ENCODE data around the gene FYN. TPM values are rescaled to one million over a fixed set of nuclear protein-coding genes. Genes with fewer than 3 reads are reported as not detected.

FYN gene
- total RNA-seq, 1 experiment from 2014 or later = 18.5 TPM

DNA sequence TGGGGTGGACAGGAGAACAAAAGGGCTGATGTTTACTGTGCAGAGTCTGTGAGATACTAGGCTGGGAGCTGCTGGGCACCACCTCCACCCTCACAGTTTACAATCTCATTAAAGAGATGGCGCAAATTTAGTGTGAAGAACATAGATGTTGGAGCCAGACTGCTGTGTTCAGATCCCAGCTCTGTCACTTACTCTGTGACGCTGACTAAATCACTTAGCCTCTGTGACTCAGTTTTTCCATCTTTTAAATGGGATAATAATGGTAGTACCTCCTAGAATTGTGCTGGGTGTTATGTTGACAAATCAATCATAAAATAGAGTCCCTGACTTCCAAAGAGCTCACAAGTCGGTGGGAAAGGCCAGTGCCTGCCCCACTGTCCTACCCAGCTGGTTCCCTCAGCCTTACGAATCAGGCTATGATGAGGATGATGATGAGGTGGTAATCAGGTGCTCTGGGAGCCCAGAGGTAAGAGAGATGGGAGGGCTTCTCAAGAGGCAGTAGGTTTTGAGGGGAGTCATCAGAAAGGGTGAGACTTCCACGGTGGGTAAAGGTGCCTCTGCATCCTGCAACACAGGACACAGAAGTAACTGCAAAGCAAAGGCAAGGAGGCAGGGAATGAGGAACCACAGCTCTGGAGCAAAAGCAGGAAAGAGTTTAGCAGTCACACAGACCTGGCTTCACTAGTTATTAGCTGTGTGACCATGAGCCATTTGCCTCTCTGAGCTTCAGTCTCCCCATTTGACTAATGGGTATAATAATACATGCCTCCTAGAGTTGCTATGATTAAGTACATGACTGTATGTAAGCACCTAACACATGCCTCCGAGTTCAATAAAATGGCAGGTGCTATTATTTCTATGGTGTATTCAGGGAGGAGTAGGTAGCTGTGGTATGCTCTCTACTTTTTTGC lies 8.9 kb downstream of the FYN start:
- Histone ChIP-seq H4K20me1 (ENCODE audit: insufficient read depth) (no peaks in the 10 kb centered on the region), H3K27ac (ENCODE audit: low read depth, low read length) (no peak overlapping the region), H3K9ac (ENCODE audit: low read length) (no peak overlapping the region), H3K36me3 (ENCODE audit: control insufficient read depth in 1 of 2, insufficient read depth in 2 of 2, low read length in 2 of 2) (no peaks in the 10 kb centered on the region), H3K79me2 (ENCODE audit: insufficient read depth, low read length) (no peaks in the 10 kb centered on the region), H3K27me3 (ENCODE audit: insufficient read depth, low read length) (no peaks in the 10 kb centered on the region), H3K4me1 (ENCODE audit: control insufficient read depth in 1 of 2, insufficient read depth in 2 of 2, low read length in 2 of 2) (no peaks in the 10 kb centered on the region), H3K9me3 (ENCODE audit: control insufficient read depth in 1 of 2, insufficient read depth in 1 of 2, low read depth in 1 of 2, low read length in 2 of 2) (no peaks in the 10 kb centered on the region), H3K9me2 (ENCODE audit: insufficient read depth) (no peaks in the 10 kb centered on the region), H3K4me3 (replicated peaks in 1 of 2; ENCODE audit: low read depth in 1 of 2, low read length in 2 of 2) (no peak overlapping the region), H3K4me2 (ENCODE audit: low read length) (no peak overlapping the region), H2AFZ (ENCODE audit: low read depth, low read length, poor library complexity, severe bottlenecking) (no peak overlapping the region)
- POLR2A ChIA-PET = no interaction called here
- no TSS peak for BruUV-seq (replicated peaks)
- CTCF ChIA-PET = no interaction called here
- RAD21 ChIA-PET (ENCODE audit: low non-redundant PET in 1 of 2, low total read pairs in 2 of 2, uncharacterized antibody in 2 of 2, unreplicated experiment in 2 of 2) = no interaction called here
- no peak for ATAC-seq
- intact Hi-C loops (cut with micrococcal nuclease) = no loop called here
- no peak for DNase-seq (ENCODE audit: low read depth, low spot score)
- TF ChIP-seq CBX3 (IDR thresholded peaks at IDR 0.05; ENCODE audit: low read depth) (no peak), FOSL1 (IDR thresholded peaks at IDR 0.05; ENCODE audit: low read depth) (no peak), POLR2A (IDR thresholded peaks at IDR 0.05; ENCODE audit: borderline replicate concordance, extremely low read depth, insufficient read depth, insufficient read length) (no peak), RAD21 (IDR thresholded peaks at IDR 0.05; ENCODE audit: low read depth) (no peak), ATF3 (IDR thresholded peaks at IDR 0.05) (no peak), ZNF274 (IDR thresholded peaks at IDR 0.05; ENCODE audit: low read depth, low read length) (no peak), EGR1 (IDR thresholded peaks at IDR 0.05; ENCODE audit: low read depth) (no peak), ZBTB33 (IDR thresholded peaks at IDR 0.05; ENCODE audit: extremely low read depth, insufficient replicate concordance, low read length) (no peak), SRF (IDR thresholded peaks at IDR 0.05; ENCODE audit: low read depth) (no peak), CEBPB (IDR thresholded peaks at IDR 0.05; ENCODE audit: low read depth) (no peak)
